HG03196 (cell line): ENCODE measurements around the gene TMEM87B.
"Not testable (repeated sequence)": the region's sequence is repeated elsewhere in the genome, so short reads cannot be mapped to it uniquely, and the experiment has no call there.

ENCODE experiments used
- ATAC-seq: cut with Tn5 transposase; IDR thresholded peaks from one replicate; pipeline ENCODE4 v1.9.1; 2021; ENCODE audit not compliant: unreplicated experiment

The TMEM87B gene

GRCh38 chr2:112113354-112113753 lies 58.3 kb downstream of the TMEM87B start:
- not testable (repeated sequence) for ATAC-seq

- ATAC-seq: no peak
Observed at GRCh38 chr2:112118148-112118547, 63.1 kb downstream of the TMEM87B start.

GRCh38 chr2:112121682-112122254 lies 66.7 kb downstream of the TMEM87B start:
- no peak for ATAC-seq

GRCh38 chr2:112129060-112129459 lies 74.0 kb downstream of the TMEM87B start:
- ATAC-seq: no peak

GRCh38 chr2:112133344-112133743 lies 78.3 kb downstream of the TMEM87B start:
- no peak for ATAC-seq

GRCh38 chr2:112134120-112134519 lies 79.1 kb downstream of the TMEM87B start:
- no peak for ATAC-seq

GRCh38 chr2:112136096-112136495 lies 81.0 kb downstream of the TMEM87B start:
- ATAC-seq: no peak

- no peak for ATAC-seq
Observed at GRCh38 chr2:112137516-112138158, 82.6 kb downstream of the TMEM87B start.

- ATAC-seq: no peak
Observed at GRCh38 chr2:112138159-112139032, 83.3 kb downstream of the TMEM87B start, which contains the start of gene FBLN7. TSS of gene FBLN7 (plus strand) at chr2:112138385. CDS start at chr2:112138656, 271 bp downstream.

GRCh38 chr2:112139033-112139614 lies 84.1 kb downstream of the TMEM87B start:
- not testable (repeated sequence) for ATAC-seq

- not testable (repeated sequence) for ATAC-seq
Observed at GRCh38 chr2:112139661-112140204, 84.7 kb downstream of the TMEM87B start.

- no peak for ATAC-seq
Observed at GRCh38 chr2:112140205-112140802, 85.2 kb downstream of the TMEM87B start.

GRCh38 chr2:112140899-112141625 lies 86.0 kb downstream of the TMEM87B start:
- no peak for ATAC-seq

- no peak for ATAC-seq
Observed at GRCh38 chr2:112141626-112142007, 86.5 kb downstream of the TMEM87B start.

GRCh38 chr2:112142525-112143078 lies 87.5 kb downstream of the TMEM87B start:
- ATAC-seq: no peak

GRCh38 chr2:112143150-112143549 lies 88.1 kb downstream of the TMEM87B start:
- no peak for ATAC-seq

- no peak for ATAC-seq
Observed at GRCh38 chr2:112144966-112145365, 89.9 kb downstream of the TMEM87B start.

- ATAC-seq: no peak
Observed at GRCh38 chr2:112147382-112148168, 92.5 kb downstream of the TMEM87B start.

- no peak for ATAC-seq
Observed at GRCh38 chr2:112148477-112148876, 93.4 kb downstream of the TMEM87B start.
